Limb (tissue), 2 donors: Measurements from ENCODE around the gene CLCNKA.
"Not testable (repeated sequence)": the region's sequence is repeated elsewhere in the genome, so short reads cannot be mapped to it uniquely, and the experiment has no call there.

Source experiments
- DNase-seq, 2 donors: peaks; one replicate each; pipeline ENCODE4 v3.0.0-alpha.2; 2016; ENCODE audit errors: extremely low spot score in 2 of 2

Gene CLCNKA

DNA sequence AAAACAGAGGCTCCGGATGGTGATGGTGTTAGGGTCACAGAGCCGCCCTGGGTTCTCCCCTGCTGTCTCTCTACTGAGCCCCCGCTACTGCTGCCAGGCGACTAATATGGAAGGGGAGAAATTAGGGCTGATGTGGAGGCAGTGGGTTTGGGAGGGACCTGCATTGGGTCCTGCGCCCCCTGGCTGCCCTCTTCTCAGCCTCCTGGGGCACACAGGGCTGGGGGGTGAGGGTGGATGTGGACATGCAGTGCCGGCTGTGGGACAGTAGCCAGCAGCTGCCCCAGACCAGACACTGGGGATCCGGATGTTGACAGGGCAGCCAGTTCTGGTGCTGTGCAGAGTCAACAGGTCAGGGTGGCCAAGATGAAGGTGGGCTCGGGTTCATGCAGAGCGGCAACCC lies 20.3 kb downstream of the CLCNKA start:
- no peak for DNase-seq

GRCh38 chr1:16042654-16043053 lies 20.8 kb downstream of the CLCNKA start:
- DNase-seq: not testable (repeated sequence)

- DNase-seq: no peak
These were observed 21.7 kb downstream of the CLCNKA start, which contains the start of gene CLCNKB for GRCh38 chr1:16043521-16043920. Gene CLCNKB, plus strand, starts transcription at chr1:16043782. Its CDS starts 711 bp downstream, at chr1:16044493.

DNA sequence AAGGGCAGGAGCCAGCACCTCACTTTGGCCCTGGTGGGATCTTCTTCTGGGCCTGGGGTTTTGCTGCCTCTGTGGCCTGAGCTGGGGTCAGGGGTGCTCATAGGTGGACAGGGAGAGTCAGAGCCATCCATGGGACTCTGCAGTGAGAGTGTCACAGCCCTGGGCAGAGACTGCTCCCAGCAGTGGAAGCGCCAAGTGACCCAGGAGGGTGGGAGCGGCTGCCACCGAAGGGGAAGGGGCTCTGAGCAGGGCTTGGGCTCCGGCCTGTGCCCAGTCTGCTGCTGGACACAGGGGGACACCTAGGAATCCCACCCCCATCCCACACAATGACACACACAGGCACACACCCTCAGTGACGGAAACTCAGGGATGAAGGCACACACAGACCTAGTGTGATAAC lies 22.1 kb downstream of the CLCNKA start:
- DNase-seq: no peak

- DNase-seq: no peak
These were observed 25.0 kb downstream of the CLCNKA start for GRCh38 chr1:16046842-16047241.

DNA sequence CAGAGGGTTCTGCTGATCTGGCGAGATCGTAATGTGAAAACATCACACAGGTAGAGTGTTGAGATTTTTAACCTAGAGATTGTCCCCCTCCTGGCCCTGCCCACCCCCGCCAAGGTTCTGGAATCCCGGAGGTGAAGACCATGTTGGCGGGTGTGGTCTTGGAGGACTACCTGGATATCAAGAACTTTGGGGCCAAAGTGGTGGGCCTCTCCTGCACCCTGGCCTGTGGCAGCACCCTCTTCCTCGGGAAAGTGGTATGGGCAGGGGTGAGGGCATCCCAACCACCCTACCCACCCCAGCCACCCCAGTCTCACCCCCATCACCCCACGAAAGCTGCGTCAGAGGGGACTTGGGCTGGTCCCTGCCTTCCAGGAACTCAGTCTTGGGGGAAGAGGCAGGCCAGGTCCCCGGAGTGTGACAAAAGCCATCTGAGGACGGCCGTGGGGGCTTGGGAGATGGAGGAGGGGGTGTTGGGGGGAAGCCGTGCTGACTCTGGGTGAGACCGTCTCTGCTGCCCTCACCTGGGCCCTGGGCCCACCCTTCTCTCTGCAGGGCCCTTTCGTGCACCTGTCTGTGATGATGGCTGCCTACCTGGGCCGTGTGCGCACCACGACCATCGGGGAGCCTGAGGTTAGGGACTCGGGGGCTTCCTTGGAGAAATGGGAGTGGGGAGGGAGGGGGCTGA lies 26.1 kb downstream of the CLCNKA start:
- no peak for DNase-seq

- DNase-seq: peak in 1 of 2 donors; percentile 79
These were observed 26.8 kb downstream of the CLCNKA start for GRCh38 chr1:16048573-16049189.

DNA sequence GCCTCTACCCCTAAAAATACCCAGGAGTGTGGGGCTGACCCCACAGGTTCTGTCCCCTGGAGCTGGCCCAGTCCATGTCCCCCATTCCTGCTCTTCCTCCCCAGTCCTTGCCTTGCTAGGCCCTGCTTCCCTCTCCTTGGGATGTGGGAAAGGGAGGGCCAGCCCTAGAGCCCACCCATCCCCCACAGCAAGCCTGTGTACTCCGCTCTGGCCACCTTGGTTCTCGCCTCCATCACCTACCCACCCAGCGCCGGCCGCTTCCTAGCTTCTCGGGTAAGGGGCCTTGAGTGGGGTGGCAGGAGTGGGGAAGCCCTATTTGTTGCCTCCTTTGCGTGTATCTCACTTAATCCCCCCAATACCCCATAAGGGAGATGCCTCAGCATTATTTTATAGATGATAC lies 28.5 kb downstream of the CLCNKA start:
- DNase-seq: no peak

DNA sequence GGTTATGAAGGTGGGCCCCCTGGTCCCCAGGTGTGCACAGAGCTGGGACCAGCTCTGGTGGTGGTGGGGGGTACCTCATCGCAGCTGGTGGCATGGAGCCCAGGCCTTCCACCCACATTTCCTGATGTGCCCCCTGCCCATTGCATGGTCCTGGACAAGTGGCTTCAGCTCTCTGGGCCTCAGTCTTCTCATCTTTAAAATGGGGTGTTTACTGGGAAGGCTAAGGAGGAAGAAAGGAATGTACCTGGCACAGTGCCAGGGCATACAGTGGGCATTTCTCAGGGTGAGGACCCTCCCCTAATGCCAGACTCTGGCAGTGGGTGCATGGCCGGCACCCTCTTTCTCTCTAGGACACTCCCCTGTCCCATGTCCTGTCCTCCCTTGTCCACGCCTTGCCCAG lies 29.2 kb downstream of the CLCNKA start:
- no peak for DNase-seq

- not testable (repeated sequence) for DNase-seq
These were observed 30.1 kb downstream of the CLCNKA start for GRCh38 chr1:16051949-16052348.

GRCh38 chr1:16053781-16054502 lies 32.1 kb downstream of the CLCNKA start:
- no peak for DNase-seq

- DNase-seq: no peak
These were observed 33.0 kb downstream of the CLCNKA start for GRCh38 chr1:16054598-16055540.

GRCh38 chr1:16055613-16056520 lies 34.0 kb downstream of the CLCNKA start:
- DNase-seq: peak; percentile 72 to 92

- not testable (repeated sequence) for DNase-seq
These were observed 34.7 kb downstream of the CLCNKA start for GRCh38 chr1:16056521-16056912.

- not testable (repeated sequence) for DNase-seq
These were observed 35.6 kb downstream of the CLCNKA start for GRCh38 chr1:16057314-16057915.

GRCh38 chr1:16058394-16059120 lies 36.7 kb downstream of the CLCNKA start:
- not testable (repeated sequence) for DNase-seq

GRCh38 chr1:16061266-16061665 lies 39.4 kb downstream of the CLCNKA start:
- DNase-seq: no peak

DNA sequence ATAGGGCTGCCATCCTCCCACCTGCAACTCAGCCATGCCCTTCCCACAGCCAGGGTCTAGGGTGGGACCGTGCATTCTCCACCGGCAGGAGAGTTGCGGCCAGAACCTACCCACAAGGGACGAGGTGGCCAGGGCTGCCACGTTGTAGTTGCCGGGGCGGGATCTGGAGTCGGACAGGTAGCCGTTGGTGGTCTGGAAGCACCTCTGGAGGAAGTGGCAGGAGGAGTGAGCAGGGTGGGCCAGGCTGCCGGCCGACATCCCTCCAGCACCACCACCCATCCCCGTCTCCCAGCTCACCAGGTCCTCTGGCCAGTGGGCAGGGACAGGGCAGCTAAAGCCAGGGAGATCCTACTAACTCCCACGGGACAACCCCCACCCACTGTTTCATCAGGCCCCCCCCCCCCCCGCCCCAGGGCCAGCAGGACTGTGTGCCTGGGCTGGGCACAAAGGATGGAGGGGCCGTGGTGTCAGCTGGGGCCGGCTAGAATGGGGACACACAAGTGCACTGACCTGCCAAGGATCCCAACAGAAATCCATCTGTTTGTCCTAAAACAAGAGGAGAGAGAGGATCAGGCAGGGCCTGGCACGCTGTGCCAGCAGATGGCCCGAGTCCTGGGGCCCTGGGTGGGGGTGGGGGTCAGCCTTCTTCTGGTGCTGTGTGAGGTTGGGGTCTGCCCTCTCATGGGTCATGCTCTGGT lies 40.3 kb downstream of the CLCNKA start:
- not testable (repeated sequence) for DNase-seq

DNA sequence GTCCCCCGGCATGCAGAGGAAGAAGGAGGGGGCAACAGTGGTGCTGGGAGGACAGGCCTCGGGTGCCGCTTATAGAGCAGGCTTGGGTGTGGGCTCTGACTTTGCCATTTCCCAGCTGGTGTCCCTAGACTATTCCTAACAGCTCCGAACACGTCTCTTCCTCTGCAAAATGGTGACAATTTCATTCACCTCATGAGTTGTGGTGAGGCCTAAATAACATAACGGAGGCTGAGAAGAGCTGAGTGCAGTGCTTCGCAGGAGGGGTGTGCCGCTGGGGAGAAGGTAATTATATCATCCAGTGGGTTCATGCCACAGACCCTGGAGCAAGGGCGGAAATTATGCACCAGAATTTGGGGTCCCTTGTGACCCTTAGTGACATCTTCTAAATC lies 40.8 kb downstream of the CLCNKA start:
- not testable (repeated sequence) for DNase-seq
